ENCODE results near the gene CCL21. TPM values are rescaled to one million over a fixed set of nuclear protein-coding genes. Genes with fewer than 3 reads are reported as not detected.

Gene CCL21
- total RNA-seq, 1 experiment from 2014 or later = not detected

GRCh38 chr9:34665381-34666250 is 44.3 kb downstream of the CCL21 start:
- POLR2A ChIA-PET = interaction anchor here (0.6 to 0.8 kb wide), 4 partner anchors 28 to 513 kb away, joined by 3 to 9 read pairs (median 4); partner anchors contain the start of gene SIGMAR1

More at GRCh38 chr9:34665381-34666250, 44.3 kb downstream of the CCL21 start:
- in situ Hi-C loops (cut with HindIII; ENCODE audit: low pct_unique_long_range_greater_than_20kb, low sequenced_read_pairs) (no loop called here), intact Hi-C loops (cut with micrococcal nuclease; ENCODE audit: unreplicated experiment) (no loop called here)
- Histone ChIP-seq H3K27ac (ENCODE audit: low read length) (peak overlapping the region; percentile 97), H3K36me3 (ENCODE audit: control insufficient read depth, insufficient read depth, low read length) (no peaks in the 10 kb centered on the region), H3K4me1 (ENCODE audit: control insufficient read depth, insufficient read depth, low read length) (peaks cover 8% of the 10 kb centered on the region; the same call in 1 of the 2 replicates), H3K9me3 (ENCODE audit: control insufficient read depth, insufficient read depth, low read depth, low read length) (no peaks in the 10 kb centered on the region), H3K4me3 (ENCODE audit: low read depth in 2 of 2, low read length in 2 of 2) (peak overlapping the region; percentile 94 to 98), H3K27me3 (ENCODE audit: control insufficient read depth, insufficient read depth, low read length) (no peaks in the 10 kb centered on the region)
- TF ChIP-seq TCF7L2 (IDR thresholded peaks at IDR 0.05; ENCODE audit: low read depth, low read length) (no peak), SIN3A (IDR thresholded peaks at IDR 0.05; ENCODE audit: borderline replicate concordance, insufficient read depth, low read depth, low read length) (peak; percentile 37; the same call in 1 of the 2 replicates), REST (IDR thresholded peaks at IDR 0.05; ENCODE audit: insufficient read depth in 1 of 2, low read depth in 2 of 2, low read length in 1 of 2) (no peak), POLR2AphosphoS5 (IDR thresholded peaks at IDR 0.05; ENCODE audit: low read depth, low read length) (peak; percentile 89), CTCF (IDR thresholded peaks at IDR 0.05) (no peak)
- TSS peak; percentile 95 for BruUV-seq (replicated peaks)
- CTCF ChIA-PET = interaction anchor here (0.6 to 2.5 kb wide), 8 partner anchors 10 to 102 kb away, joined by 3 to 11 read pairs (median 4); partner anchors contain the start of gene GALT
- DNase-seq (ENCODE audit: low read depth, low spot score) (peak; percentile 67), ATAC-seq (peak; percentile 91)
